Epithelial cell of proximal tubule (primary cell): ENCODE measurements around the gene SLC12A5. TPM values are rescaled to one million over a fixed set of nuclear protein-coding genes. Genes with fewer than 3 reads are reported as not detected.
"Not testable (repeated sequence)": the region's sequence is repeated elsewhere in the genome, so short reads cannot be mapped to it uniquely, and the experiment has no call there.

Source experiments
- DNase-seq: peaks from one replicate; pipeline ENCODE4 v3.0.0-alpha.2; 2011; ENCODE audit warnings: low read depth
- H3K4me3 ChIP-seq: 2 replicates; pipeline ENCODE4 v1.5.1; 2011; ENCODE audit warnings: low read depth, mild to moderate bottlenecking, low read length
- total RNA-seq: library from RNA; depleted of rRNA; stranded (reverse); fragments of >200 nt; gene quantifications from 2 replicates; pipeline ENCODE4 v1.2.3, GENCODE V29; 2015
- TF ChIP-seq, protein P1 (sequence below): conservative IDR thresholded peaks from 2 replicates; pipeline ENCODE4 v1.5.1; 2012; ENCODE audit warnings: low read depth, mild to moderate bottlenecking, low read length

SLC12A5 gene
- total RNA-seq, 1 donor from 2014 or later = not detected

- no peak for DNase-seq
- no peak overlapping the region for H3K4me3 ChIP-seq
- TF ChIP-seq, protein P1, sequence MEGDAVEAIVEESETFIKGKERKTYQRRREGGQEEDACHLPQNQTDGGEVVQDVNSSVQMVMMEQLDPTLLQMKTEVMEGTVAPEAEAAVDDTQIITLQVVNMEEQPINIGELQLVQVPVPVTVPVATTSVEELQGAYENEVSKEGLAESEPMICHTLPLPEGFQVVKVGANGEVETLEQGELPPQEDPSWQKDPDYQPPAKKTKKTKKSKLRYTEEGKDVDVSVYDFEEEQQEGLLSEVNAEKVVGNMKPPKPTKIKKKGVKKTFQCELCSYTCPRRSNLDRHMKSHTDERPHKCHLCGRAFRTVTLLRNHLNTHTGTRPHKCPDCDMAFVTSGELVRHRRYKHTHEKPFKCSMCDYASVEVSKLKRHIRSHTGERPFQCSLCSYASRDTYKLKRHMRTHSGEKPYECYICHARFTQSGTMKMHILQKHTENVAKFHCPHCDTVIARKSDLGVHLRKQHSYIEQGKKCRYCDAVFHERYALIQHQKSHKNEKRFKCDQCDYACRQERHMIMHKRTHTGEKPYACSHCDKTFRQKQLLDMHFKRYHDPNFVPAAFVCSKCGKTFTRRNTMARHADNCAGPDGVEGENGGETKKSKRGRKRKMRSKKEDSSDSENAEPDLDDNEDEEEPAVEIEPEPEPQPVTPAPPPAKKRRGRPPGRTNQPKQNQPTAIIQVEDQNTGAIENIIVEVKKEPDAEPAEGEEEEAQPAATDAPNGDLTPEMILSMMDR = peak; percentile 32
These were observed 64.5 kb downstream of the SLC12A5 start for GRCh38 chr20:46093531-46093930.

GRCh38 chr20:46099491-46100287 lies 70.7 kb downstream of the SLC12A5 start:
- TF ChIP-seq, protein P1 = peak; percentile 22
- H3K4me3 ChIP-seq = peak overlapping the region; percentile 41
- no peak for DNase-seq

DNA sequence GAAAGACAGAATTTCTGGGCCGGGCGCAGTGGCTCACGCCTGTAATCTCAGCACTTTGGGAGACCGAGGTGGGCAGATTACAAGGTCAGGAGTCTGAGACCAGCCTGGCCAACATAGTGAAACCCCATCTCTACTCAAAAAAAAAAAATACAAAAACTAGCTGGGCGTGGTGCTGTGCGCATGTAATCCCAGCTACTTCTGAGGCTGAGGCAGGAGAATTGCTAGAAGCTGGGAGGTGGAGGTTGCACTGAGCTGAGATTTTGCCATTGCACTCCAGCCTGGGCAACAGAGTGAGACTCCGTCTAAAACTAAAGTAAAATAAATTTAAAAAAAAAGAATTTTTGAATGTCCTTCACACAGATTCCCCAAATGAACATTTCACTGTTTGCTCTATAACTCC lies 71.4 kb downstream of the SLC12A5 start:
- not testable (repeated sequence) for DNase-seq

DNA sequence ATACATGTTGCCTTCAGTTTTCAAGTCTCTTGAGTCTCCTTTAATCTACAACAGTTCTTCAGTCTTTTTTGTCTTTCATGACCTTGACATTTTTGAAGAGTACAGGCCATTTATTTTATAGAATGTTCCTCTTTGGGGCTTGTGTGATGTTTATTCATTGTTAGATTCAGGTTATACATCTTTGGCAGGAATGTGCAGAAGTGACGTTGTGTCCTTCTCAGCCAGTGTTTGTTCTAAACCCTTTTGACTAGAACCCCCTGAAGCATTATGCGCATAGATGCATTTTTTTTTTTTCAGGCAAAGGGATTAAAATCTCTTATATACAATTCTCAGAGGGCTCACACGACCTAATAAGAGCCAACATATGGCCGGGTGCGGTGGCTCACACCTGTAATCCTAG lies 72.0 kb downstream of the SLC12A5 start:
- TF ChIP-seq, protein P1 = no peak
- H3K4me3 ChIP-seq = no peak overlapping the region
- no peak for DNase-seq

More for the DNA sequence above, 71.4 kb downstream of the SLC12A5 start:
- H3K4me3 ChIP-seq = not testable (repeated sequence)

DNA sequence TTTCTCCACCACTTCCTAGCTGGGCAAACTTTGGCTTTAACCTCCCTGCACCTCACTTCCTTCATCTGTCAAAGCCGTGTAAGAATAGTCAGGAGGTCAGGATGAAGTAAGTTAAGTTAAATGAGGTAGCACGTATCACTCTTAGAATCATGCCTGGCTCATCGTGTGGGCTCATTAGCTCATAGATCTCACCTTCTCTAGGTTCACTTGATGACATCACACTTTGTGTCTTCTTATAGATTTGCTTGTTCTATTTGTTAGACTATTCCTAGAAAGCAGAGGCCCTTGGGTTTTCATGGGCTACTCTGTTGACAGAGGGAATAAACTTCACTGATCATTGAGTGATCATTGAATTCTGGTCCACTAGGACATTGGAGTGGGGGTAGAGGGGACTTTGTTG lies 72.9 kb downstream of the SLC12A5 start:
- DNase-seq = no peak
- TF ChIP-seq, protein P1 = no peak
- H3K4me3 ChIP-seq = no peak overlapping the region

DNA sequence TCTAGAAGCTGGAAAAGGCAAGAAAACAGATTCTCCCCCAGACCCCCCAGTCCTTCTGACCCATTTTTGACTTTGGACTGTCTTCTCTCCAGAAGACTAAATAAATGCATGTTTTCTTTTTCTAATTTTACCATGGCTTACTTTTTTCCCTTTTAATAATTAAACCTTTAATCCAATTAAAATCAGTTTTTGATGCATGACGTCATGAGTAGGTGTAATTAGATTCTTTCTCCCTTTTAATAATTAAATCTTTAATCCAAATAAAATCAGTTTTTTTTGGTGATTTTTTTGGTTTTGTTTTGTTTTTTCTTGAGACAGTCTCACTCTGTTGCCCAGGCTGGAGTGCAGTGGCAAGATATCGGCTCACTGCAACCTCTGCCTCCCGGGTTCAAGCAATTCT lies 73.9 kb downstream of the SLC12A5 start:
- no peak overlapping the region for H3K4me3 ChIP-seq
- TF ChIP-seq, protein P1 = no peak
- no peak for DNase-seq

DNA sequence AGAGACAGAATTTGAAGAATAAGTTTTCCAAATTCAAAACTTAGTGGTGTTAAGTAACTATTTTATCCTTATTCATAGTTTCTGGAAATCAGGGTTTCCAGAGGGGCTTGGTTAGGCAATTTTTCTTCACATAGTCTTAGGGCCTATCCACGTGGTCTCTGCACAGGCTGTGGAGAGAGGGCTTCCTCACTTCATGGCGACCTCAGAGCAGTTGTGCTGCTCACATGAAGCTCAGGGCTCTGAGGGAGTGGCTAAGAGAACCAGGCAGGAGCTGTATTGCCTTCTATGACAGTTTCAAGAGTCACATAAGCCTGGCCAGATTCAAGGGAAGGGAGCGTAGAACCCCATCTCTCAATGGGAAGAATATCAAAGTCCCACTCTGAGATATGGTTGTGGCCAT lies 75.2 kb downstream of the SLC12A5 start:
- DNase-seq = no peak
- TF ChIP-seq, protein P1 = no peak
- H3K4me3 ChIP-seq = no peak overlapping the region
